NOMO-1 (cell line): ENCODE data around the gene KRTAP10-10.
"Not testable (repeated sequence)": the region's sequence is repeated elsewhere in the genome, so short reads cannot be mapped to it uniquely, and the experiment has no call there.

ENCODE experiments used
- DNase-seq, 2 experiments: peaks; one replicate each; lab custom pipeline; 2025; ENCODE audit not compliant: unreplicated experiment in 2 of 2; lab: John Stamatoyannopoulos, UW

The KRTAP10-10 gene, protein sequence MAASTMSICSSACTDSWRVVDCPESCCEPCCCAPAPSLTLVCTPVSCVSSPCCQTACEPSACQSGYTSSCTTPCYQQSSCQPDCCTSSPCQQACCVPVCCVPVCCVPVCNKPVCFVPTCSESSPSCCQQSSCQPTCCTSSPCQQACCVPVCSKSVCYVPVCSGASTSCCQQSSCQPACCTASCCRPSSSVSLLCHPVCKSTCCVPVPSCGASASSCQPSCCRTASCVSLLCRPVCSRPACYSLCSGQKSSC

DNA sequence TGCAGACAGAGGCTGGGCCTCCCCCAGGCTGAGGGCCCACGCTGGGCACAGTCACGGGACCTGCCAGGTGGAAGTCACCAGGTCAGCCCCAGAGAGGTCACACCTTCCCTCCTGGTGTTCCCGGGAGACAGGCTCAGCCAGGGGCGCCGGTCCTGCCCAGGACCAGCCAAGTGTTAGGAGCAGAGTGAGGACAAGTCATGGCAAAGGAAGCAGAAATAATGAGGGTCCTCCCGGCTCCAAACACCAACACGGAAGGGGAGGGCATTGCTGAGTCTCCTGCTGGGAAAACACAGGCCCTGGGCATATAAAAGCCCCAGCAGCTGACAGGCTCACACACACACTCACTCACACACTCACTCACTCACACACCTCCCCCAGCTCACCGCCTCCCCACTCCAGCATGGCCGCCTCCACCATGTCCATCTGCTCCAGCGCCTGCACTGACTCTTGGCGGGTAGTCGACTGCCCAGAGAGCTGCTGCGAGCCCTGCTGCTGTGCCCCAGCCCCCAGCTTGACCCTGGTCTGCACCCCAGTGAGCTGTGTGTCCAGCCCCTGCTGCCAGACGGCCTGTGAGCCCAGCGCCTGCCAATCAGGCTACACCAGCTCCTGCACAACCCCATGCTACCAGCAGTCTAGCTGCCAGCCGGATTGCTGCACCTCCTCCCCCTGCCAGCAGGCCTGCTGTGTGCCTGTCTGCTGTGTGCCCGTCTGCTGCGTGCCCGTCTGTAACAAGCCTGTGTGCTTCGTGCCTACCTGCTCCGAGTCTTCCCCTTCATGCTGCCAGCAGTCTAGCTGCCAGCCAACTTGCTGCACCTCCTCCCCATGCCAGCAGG, at the start of gene KRTAP10-10:
Gene KRTAP10-10 (plus strand): TSS at position 339 of the 833 bp plus-strand sequence. CDS start 62 bp downstream, at position 401.
- DNase-seq = no peak

DNA sequence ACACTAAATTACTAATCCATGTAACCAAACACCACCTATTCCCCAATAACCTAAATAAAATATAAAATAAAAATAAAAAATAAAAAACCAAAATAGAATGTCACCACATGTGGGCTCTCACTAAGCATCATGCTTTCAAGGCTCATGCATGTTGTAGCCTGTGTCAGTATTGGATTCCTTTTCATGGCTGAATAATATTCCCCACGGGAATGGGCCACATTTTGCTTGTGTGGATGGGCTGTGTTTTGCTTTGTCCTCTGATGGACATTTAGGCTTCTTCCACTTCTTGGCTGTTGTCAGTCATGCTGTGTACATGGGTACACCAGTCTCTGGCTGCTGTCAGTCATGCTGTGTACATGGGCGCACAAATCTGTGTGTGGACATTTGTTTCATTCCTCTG, 48.1 kb upstream of the KRTAP10-10 start:
- DNase-seq = no peak

DNA sequence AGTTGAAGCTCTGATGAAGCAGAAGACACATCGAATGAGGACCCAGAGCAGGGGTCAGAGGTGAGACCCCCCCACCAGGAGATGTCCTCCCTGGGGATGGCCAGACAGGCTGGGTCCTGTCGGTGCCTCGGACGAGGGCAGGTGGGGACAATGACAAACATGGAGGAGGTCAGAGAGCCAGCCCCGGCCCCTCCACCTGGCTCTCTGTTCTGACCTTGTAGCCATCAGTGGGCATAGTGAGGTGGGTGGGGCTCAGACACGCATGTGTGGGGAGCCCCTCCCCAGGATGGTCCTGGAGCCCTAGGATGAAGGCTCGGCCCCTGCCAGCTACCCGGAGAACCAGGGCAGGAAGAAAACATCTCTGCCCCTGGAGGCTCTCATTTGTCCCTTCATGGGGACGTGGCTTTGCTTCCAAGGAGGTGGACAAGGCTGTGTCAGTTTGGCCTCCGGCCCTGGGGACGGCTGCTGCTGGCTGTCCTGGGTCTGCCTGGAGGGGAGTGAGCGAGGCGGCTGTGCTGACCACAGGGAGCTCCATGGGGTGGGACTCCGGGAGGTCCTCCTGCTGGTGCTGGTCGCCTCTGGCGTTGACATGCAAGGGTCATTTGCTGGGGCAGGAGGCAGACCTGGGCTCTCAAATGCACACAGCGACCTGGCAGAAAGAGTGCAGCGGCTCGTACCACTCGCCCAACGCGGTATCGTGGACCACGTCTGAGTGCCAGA, 47.4 kb upstream of the KRTAP10-10 start:
- DNase-seq = no peak

DNA sequence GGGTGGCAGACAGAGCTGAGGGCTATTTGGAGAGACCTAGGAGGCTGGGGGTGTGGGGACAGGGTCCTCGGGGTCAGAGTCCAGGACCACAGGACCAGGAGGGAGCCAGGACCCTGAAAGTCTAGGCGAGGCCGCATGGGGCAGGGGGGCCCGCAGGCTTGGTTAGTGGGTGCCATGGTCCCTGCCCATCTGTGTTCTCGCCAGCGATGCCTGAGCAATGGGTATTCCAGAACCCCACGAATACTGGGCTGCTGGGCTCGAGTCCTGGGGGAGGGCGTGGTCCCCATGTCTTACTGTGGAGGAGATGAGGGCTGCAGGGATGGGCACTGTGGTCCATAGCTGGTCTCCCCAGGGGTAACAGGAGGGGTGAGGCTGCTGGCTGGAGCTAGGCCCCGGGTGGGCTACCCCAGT, 46.8 kb upstream of the KRTAP10-10 start:
- DNase-seq = no peak

DNA sequence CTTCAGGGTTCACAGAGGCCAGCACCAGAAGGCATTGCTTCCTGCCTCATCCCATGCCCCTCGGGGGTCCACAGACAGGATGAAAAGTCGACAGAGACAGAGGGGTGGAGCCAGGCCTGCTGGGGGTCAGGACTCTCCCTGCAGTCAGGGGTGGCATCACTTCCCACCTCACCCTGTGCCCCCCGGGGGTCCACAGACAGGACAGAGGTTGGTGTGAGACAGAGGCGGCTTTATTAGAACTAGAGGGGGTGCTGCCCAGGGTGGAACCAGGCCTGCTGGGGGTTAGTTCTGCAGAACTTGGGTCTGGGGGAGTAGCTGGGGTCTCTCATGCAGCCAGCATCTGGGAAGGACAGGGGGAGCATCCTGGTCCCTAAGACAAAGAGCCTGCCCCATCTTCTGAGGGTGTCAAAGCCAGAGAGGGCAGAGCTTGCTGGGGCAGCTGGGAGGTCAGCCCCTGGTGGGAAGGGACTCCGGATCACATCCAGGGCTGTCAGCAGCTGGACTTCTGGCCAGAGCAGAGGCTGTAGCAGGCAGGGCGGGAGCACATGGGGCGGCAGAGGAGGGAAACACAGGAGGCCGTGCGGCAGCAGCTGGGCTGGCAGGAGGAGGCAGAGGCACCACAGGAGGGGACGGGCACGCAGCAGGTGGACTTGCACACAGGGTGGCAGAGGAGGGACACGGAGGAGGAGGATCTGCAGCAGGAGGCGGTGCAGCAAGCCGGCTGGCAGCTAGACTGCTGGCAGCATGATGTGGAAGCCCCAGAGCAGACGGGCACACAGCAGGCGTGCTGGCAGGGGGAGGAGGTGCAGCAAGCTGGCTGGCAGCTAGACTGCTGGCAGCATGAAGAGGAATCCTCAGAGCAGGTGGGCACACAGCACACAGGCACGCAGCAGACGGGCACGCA, 46.0 kb upstream of the KRTAP10-10 start:
- not testable (repeated sequence) for DNase-seq

DNA sequence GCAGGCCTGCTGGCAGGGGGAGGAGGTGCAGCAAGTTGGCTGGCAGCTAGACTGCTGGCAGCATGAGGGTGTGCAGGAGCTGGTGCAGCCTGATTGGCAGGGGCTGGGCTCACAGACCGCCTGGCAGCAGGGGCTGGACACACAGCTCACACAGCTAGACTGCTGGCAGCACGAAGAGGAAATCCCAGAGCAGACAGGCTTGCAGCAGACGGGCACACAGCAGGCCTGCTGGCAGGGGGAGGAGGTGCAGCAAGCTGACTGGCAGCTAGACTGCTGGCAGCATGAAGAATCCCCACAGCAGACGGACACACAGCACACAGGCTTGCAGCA, 45.4 kb upstream of the KRTAP10-10 start:
- DNase-seq = not testable (repeated sequence)

DNA sequence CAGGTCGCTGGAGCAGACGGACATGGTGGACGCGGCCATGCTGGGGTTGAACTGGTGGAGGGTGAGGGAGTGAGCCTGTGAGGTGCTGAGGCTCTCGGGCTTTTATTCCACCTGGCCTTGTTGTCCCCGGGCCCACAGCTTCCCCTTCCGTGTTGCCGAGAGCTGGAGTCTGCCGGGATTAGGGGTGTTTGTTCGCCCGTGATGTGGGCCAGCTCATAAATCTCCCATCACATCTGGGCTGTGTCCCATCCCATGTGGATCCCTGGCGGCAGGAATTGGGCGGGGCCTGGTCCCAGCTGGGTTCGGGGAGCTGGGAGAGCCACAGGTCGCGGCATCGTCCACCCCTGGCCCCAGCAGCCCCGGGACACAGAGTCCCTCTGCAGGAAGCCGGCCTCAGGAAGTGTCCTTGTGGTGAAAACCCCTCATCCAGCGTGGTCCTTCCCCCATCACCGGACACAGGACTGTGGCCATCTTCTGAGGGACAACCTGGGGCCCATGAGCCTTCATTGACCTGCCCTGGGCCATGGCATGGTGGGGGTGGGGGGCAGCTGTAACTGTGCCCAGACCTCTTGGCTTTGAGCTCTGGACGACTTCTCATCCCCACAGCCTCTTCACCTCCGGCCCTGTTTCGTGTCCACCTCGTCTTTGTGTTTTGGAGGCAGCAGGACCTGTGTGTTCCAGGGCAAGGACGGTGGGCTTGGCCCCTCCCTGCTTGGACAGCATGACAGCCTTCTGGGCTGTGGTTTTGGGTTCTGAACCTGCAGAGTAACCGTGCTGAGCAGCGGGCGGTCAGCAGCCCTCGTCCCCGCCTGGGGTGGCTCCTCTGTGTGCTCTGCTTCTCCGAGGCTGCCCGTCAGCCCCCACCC, 44.5 kb upstream of the KRTAP10-10 start, which contains the start of gene KRTAP10-6:
Gene KRTAP10-6 (minus strand): TSS at position 60 of the 866 bp plus-strand sequence. CDS start 21 bp downstream, at position 39.
- DNase-seq = no peak

DNA sequence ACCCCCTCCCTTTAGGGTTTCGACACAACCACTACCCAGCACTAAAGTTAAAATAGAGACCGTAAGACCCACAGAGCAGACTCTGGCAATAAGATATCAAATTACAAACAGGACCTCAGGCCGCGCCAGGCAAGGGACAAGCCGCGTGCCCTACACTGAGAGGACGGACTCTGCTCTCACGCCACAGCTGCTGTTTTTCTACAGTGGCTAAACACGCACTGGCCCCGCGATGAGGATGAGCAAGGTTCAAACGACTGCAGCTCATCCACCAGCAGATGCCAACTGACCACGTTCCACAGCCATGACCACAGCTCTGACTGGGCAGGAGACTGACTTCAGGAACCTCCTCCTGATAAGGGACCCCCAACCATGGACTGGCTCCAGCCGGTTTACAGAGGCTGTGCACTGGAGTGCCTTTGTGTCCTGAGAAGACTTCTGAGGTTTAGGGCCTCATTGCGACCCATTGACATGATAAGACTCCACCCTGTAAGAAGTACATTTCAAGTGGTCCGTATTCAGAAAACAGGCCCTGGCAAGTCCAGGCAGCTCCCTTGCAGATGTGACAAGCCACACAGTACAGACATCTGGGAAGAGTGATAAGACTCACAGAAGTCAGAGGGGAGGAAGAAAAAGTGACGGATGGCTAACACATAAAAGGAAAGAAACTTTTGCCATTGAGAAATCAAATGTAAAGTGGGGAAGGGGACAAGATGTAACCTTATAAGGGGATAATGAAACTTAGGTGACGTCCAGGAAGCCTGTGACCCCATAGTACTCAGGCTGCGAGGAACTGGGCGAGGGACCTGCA, 43.4 kb upstream of the KRTAP10-10 start:
- DNase-seq = no peak

DNA sequence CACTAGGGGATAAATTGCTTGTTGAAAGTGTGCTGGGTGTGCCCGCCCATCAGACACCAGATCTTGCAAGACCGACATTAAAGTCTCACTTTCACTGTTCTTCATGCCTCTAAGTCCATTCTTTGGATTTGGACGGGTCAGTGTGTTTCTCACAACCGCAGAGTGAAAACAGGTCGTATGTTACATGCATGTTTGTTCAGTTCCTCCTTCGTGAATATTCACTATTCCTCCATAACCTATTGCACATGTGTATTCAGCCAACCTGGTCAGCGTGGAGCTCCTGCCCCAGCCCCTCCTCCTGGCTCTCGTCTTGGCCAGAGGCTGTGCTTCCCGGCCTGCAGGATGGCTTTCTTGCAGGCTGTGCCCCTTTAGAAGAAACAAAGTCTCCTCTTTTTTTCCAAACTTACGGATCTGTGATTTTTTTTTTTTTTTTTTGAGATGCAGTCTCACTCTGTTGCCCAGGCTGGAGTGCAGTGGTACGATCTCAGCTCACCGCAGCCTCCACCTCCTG, 42.7 kb upstream of the KRTAP10-10 start:
- DNase-seq = no peak

DNA sequence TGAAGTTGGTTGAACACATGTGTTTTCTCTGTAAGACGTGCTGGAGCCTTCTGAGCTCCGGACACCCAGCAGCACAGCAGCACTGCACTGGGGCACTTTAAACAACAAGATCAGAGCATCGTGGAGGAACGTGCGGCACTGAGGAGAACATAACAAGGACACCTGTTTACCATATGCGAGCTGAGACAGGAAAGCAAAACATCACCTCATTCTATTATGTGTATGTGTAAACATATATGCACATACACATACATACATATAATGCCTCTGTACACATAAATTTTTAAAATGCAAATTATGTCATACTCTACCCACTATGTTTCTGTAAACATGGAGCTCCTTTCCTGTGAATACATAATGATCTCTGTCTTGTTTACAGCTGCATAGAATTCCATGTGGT, 41.6 kb upstream of the KRTAP10-10 start:
- DNase-seq = no peak

DNA sequence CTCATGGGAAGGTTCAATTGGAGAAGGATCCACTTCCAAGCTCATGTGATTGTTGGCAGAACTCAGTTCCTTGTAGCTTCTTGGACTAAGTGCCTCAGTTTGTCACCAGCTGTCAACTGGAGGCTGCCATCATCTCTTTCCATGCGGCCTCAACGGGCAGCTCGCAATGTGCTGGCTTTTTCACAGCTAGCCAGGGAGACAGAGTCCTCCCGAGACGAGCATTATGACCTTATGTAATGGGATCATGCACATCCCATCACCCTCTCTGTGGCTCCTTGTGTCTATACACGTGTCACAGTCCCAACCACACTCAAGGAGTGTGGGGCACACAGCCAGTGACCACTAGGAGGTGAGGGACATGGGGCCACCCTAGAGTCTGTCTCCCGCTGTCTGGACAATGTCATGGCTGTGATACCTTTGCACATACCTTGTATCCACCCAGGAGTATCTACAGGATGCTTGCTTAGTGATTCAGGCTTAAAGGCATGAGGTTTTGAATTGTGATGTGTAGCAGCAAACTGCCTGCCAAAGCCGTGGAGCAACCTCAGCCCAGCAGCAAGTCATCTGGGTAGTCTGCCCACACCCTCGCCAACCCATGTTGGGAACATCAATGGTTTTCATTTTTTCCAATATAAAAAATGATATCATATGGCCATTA, 41.0 kb upstream of the KRTAP10-10 start:
- DNase-seq = no peak

DNA sequence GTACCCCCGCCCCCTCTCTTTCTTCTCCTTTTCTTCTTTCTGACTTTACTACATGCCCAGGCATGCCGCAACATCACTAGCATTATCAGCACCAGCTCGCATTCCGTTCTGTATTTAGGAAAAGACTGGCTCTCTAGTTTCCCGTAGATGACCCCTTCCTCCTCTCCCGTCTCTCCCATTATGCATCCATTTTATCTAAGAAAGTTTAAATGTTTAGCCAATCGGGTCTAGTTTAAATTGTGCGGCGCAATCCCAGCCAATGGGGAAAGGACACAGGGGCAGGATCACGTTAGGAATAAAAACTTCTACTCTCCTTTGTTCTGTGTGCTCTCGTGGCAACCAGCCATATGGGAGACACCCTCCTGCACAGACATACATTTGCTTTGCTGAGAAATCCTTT, 39.1 kb upstream of the KRTAP10-10 start:
- no peak for DNase-seq

DNA sequence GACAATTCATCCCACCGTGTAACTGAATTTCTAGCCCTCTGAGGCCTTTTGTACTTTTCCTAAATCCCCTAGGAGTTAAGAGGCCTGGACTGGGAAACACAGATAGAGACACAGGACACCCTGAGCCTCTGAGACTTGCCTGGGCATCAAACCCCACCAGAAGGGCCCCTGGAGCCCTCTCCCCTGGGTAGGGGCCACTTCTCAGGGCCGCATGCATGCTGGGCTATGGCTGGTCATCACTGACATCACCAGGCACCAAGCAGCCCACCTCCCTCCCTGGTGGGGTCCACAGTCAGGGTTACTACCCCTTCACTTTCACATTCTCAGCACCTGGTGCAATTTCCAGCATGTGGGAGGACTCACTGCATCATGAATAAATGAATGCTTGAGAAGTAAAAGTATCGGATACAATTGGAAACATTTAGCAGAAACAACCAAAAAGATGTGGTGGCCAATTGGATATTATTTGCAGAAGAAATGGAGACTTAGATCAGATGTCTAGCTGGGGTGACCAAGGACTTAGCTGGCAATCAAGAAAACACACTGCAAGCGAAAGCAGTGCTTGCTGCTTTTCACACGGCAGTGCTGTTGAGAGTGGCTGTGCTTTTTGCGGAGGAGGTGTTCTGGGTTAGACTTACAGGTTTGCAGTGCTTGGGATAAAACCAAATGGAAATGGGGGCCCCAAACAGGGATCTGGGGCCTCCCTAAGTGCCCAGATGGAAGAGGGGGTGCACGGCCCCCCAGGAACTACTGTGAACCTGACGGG, 37.7 kb upstream of the KRTAP10-10 start:
- no peak for DNase-seq

DNA sequence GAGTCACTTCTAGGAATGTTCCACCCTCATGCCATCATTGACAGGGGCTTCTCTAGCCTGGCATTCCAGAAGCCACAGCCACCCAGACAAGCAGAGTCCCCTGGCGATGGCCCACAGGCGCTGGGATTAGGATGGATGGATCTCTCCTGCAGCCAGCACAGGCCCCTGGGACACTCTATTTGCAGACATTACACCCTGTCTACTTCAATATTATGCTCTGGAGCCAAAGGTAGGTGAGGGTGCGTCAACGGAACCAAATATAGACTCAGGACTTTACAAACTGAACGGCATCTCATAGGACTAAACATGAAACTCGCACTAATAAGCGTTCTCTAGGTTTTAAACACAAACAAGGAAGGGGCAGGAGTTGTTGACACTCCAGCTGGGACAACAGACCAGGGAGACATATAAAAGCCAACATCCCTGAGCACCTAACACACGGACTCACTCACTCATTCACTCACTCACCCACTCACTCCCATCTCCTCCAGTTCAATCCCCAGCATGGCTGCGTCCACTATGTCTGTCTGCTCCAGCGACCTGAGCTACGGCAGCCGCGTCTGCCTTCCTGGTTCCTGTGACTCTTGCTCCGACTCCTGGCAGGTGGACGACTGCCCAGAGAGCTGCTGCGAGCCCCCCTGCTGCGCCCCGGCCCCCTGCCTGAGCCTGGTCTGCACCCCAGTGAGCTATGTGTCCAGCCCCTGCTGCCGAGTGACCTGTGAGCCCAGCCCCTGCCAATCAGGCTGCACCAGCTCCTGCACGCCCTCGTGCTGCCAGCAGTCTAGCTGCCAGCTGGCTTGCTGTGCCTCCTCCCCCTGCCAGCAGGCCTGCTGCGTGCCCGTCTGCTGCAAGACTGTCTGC, 36.8 kb upstream of the KRTAP10-10 start, which contains the start of gene KRTAP10-7:
Gene KRTAP10-7 (plus strand): TSS at position 480 of the 861 bp plus-strand sequence. CDS start 25 bp downstream, at position 505.
- not testable (repeated sequence) for DNase-seq

DNA sequence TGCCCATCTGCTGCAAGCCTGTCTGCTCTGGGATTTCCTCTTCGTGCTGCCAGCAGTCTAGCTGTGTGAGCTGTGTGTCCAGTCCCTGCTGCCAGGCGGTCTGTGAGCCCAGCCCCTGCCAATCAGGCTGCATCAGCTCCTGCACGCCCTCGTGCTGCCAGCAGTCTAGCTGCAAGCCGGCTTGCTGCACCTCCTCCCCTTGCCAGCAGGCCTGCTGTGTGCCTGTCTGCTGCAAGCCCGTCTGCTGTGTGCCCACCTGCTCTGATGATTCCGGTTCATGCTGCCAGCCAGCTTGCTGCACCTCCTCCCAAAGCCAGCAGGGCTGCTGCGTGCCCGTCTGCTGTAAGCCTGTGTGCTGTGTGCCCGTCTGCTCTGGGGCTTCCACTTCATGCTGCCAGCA, 36.1 kb upstream of the KRTAP10-10 start:
- DNase-seq = not testable (repeated sequence)
